Measurements from ENCODE around the gene DNAJA3.

- TF ChIP-seq POLR2A (IDR thresholded peaks at IDR 0.05) (no peak), CTCF (IDR thresholded peaks at IDR 0.05) (no peak)
Observed at GRCh38 chr16:4382795-4383357, 42.8 kb upstream of the DNAJA3 start.

Data from upper lobe of left lung (tissue), 4 donors.